ENCODE measurements around the gene CLCA1.

The CLCA1 gene

GRCh38 chr1:86504895-86505563, 36.3 kb downstream of the CLCA1 start:
- DNase-seq: no peak

GRCh38 chr1:86505564-86505902, 36.8 kb downstream of the CLCA1 start:
- no peak for DNase-seq

GRCh38 chr1:86507935-86508582, 39.3 kb downstream of the CLCA1 start:
- no peak for DNase-seq

GRCh38 chr1:86508583-86508969, 39.8 kb downstream of the CLCA1 start:
- DNase-seq: no peak

- DNase-seq: no peak
These were observed 46.9 kb downstream of the CLCA1 start for GRCh38 chr1:86515597-86515996.

GRCh38 chr1:86516335-86516734, 47.6 kb downstream of the CLCA1 start:
- DNase-seq: no peak

- no peak for DNase-seq
These were observed 48.6 kb downstream of the CLCA1 start for GRCh38 chr1:86517336-86517735.

- no peak for DNase-seq
These were observed 52.2 kb downstream of the CLCA1 start for GRCh38 chr1:86520789-86521521.

- DNase-seq: no peak
These were observed 52.8 kb downstream of the CLCA1 start for GRCh38 chr1:86521522-86521891.

GRCh38 chr1:86522240-86522639, 53.5 kb downstream of the CLCA1 start:
- no peak for DNase-seq

- DNase-seq: no peak
These were observed 55.1 kb downstream of the CLCA1 start for GRCh38 chr1:86523670-86524354.

GRCh38 chr1:86527306-86527705, 58.6 kb downstream of the CLCA1 start:
- DNase-seq: no peak

- no peak for DNase-seq
These were observed 61.6 kb downstream of the CLCA1 start for GRCh38 chr1:86530211-86530845.

- DNase-seq: no peak
These were observed 69.4 kb downstream of the CLCA1 start for GRCh38 chr1:86537928-86538695.

GRCh38 chr1:86538775-86539174, 70.0 kb downstream of the CLCA1 start:
- DNase-seq: no peak

GRCh38 chr1:86541859-86542258, 73.1 kb downstream of the CLCA1 start:
- DNase-seq: no peak

- DNase-seq: no peak
These were observed 73.9 kb downstream of the CLCA1 start for GRCh38 chr1:86542631-86543030.

- no peak for DNase-seq
These were observed 78.1 kb downstream of the CLCA1 start, which contains the start of gene CLCA4 for GRCh38 chr1:86546787-86547221. CLCA4 (plus strand) TSS chr1:86547078; CDS start chr1:86547120, 42 bp downstream.

- no peak for DNase-seq
These were observed 80.1 kb downstream of the CLCA1 start for GRCh38 chr1:86548839-86549238.

Measured in right hindlimb (tissue), 1 donor.